PC-3 (cell line): ENCODE data around the gene TRIM25.

Experiments
- CTCF ChIP-seq: fragments of 300-600 bp; sonication (generic); conservative IDR thresholded peaks from 2 replicates; pipeline ENCODE4 v1.5.1; 2017; ENCODE audit warnings: antibody characterized with exemption, low read depth, mild to moderate bottlenecking, low read length
- EZH2 ChIP-seq: fragments of 300-600 bp; sonication (generic); IDR thresholded peaks from one replicate; pipeline ENCODE4 v1.6.1; 2017; ENCODE audit warnings: antibody characterized with exemption, mild to moderate bottlenecking, low read length; ENCODE audit not compliant: unreplicated experiment
- EZH2phosphoT487 ChIP-seq: fragments of 300-600 bp; sonication (generic); IDR thresholded peaks from 2 replicates; pipeline ENCODE4 v1.6.1; 2018; ENCODE audit warnings: mild to moderate bottlenecking, antibody characterized with exemption, low read length, borderline replicate concordance

GRCh38 chr17:56870081-56870651 is 43.7 kb downstream of the TRIM25 start:
- TF ChIP-seq CTCF, result no peak
- no peak for TF ChIP-seq EZH2
- TF ChIP-seq EZH2phosphoT487, result no peak
